ENCODE results near the gene ZNF83.
"Not testable (repeated sequence)": the region's sequence is repeated elsewhere in the genome, so short reads cannot be mapped to it uniquely, and the experiment has no call there.

Gene ZNF83

DNA sequence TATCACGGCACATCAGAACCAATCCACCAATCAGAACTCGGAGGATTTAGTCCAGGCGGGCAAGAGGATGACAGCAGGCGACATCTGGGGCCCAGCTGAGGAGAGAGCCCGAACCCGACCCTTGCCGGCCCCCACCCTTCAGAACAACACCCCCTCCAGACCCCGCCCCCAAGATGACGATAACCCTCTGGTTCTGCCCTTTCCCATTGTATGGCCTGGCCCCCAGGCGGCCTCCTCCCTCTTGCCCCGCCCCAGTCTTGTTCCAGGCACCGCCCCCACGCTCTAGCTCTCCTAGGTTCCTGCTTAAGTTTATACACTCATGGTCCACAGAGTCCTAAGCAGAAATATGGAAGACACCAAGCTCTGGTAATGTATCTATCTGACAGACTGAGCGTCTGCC is 2.8 kb upstream of the ZNF83 start:
- in situ Hi-C loops (cut with MboI; ENCODE audit: low sequenced_read_pairs), result no loop called here

GRCh38 chr19:52639996-52640395 is 1.8 kb upstream of the ZNF83 start:
- in situ Hi-C loops (cut with MboI; ENCODE audit: low sequenced_read_pairs), result no loop called here

DNA sequence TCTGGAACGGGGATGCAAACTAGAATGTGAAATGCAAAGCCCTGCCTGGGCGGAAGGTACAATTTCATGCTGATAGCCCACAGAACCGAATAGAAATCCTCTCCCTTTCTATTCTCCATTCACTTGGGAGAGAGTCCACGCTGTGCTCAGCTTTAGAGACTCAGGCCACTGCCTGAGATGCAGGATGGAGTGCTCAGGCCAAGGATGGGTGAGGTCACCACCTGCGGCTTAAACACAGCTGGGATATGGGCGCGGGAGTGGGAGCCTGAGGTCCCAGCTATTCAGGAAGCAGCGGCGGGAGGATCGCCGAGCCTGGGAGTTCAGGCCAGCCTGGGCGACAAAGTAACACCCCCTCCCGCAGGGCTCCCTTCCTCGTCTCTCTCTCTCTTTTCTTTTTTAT is 446 bp upstream of the ZNF83 start:
- in situ Hi-C loops (cut with MboI; ENCODE audit: low sequenced_read_pairs), result no loop called here

GRCh38 chr19:52635786-52636570 is 2.2 kb downstream of the ZNF83 start:
- in situ Hi-C loops (cut with MboI; ENCODE audit: low sequenced_read_pairs), result no loop called here

- in situ Hi-C loops (cut with MboI; ENCODE audit: low sequenced_read_pairs), result not testable (repeated sequence)
Measured at GRCh38 chr19:52627441-52627840, 10.7 kb downstream of the ZNF83 start.

DNA sequence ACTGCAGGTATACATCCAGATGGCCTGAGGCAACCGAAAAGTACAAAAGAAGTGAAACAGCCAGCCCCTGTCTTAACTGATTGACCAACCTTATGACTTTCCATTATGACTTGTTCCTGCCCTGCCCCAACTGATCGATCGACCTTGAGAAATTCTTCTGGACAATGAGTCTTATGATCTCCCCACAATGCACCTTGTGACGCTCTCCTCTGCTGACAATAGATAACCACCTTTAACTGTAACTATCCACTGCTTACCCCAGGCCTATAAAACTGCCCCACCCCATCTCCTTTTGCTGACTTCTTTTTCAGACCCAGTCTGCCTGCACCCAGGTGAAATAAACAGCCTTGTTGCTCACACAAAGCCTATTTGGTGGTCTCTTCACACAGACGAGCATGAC is 11.2 kb downstream of the ZNF83 start:
- in situ Hi-C loops (cut with MboI; ENCODE audit: low sequenced_read_pairs), result no loop called here

GRCh38 chr19:52622261-52622660 is 15.9 kb downstream of the ZNF83 start:
- in situ Hi-C loops (cut with MboI; ENCODE audit: low sequenced_read_pairs), result no loop called here

DNA sequence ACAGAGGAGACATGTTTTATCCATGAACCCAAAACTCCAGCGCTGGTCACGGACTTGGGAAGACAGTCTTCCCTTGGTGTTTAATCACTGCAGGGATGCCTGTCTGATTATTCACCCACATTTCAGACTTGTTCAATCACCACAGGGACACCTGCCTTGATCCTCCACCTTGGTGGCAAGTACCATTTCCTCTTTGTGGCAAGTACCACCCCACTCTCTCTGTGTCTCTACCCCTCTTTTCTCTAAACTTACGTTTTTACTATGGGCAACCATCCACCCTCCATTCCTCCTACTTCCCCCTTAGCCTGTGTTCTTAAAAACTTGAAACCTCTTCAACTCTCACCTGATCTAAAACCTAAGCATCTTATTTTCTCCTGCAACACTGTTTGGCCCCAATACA is 16.8 kb downstream of the ZNF83 start:
- in situ Hi-C loops (cut with MboI; ENCODE audit: low sequenced_read_pairs), result no loop called here

- in situ Hi-C loops (cut with MboI; ENCODE audit: low sequenced_read_pairs), result no loop called here
Measured at GRCh38 chr19:52613299-52613906, 24.8 kb downstream of the ZNF83 start.

GRCh38 chr19:52603558-52604207 is 34.5 kb downstream of the ZNF83 start:
- in situ Hi-C loops (cut with MboI; ENCODE audit: low sequenced_read_pairs), result no loop called here

- in situ Hi-C loops (cut with MboI; ENCODE audit: low sequenced_read_pairs), result no loop called here
Measured at GRCh38 chr19:52602941-52603340, 35.2 kb downstream of the ZNF83 start.

GRCh38 chr19:52601974-52602366 is 36.2 kb downstream of the ZNF83 start:
- in situ Hi-C loops (cut with MboI; ENCODE audit: low sequenced_read_pairs), result not testable (repeated sequence)

DNA sequence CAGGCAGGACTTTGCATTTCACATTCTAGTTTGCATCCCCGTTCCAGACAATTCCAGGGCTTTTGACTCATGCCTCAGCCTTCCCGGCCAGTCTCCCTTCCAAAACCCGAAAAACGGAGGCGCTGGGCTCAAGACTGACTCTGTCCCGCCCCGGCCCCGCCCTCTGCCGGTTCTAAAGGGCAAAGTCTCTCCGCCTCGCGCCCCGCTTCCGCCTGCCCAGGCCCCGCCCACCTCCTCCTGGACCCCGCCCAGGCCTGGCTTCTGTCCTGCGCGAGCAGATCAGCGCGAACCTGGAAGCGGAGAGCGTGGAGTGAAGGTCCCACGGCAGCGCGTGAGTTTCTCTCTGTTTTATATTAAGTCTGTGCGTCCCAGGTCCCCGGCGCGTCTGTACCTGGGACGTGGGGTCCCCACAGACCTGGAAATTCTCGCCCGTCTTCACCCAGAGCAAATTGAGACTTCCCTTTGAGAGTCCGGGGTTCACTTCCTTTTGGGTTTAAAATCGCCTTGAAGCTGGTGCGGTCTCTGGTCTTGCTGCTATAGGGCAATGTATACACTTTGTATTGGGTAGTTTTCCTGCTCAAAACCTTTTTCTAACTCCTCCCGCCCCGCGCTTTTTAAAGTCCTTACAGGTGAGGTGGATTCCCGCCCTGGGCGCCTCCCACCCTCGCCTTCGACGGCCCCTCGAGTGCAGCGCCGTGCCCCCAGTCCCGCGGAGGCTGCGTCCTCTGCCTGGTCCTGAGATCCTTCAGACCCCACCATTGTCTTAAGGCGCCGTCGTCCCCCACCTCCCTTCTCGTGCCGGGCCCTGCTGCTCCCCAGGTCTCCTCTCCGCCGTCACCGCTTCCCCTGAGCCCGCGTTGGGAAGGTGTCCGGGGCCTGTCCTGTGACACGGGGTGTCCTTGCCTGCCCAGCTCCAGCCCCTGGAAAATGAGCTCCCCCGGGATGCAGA is 36.9 kb downstream of the ZNF83 start:
- in situ Hi-C loops (cut with MboI; ENCODE audit: low sequenced_read_pairs), result no loop called here

GRCh38 chr19:52600639-52601024 is 37.5 kb downstream of the ZNF83 start:
- in situ Hi-C loops (cut with MboI; ENCODE audit: low sequenced_read_pairs), result no loop called here

DNA sequence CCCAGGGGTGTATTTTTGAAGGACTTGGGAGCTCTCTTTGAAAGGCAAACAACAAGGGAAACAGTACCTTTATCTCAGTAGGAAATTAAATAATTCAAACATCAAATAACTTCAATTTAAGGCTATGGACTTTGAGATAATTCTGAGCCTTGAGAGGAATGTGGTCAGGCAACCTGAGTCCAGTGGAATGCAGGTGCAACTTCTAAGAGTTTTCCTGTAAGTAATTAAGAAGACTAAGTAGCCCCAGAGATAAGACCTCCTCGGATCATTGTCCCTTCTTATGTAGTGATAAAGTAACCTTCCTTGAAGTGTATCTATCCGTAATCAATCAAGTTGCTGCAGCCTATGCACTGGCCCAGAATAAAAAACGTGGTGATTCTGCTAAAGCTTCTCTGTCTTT is 38.9 kb downstream of the ZNF83 start:
- in situ Hi-C loops (cut with MboI; ENCODE audit: low sequenced_read_pairs), result no loop called here

GRCh38 chr19:52593441-52593840 is 44.7 kb downstream of the ZNF83 start:
- in situ Hi-C loops (cut with MboI; ENCODE audit: low sequenced_read_pairs), result not testable (repeated sequence)

DNA sequence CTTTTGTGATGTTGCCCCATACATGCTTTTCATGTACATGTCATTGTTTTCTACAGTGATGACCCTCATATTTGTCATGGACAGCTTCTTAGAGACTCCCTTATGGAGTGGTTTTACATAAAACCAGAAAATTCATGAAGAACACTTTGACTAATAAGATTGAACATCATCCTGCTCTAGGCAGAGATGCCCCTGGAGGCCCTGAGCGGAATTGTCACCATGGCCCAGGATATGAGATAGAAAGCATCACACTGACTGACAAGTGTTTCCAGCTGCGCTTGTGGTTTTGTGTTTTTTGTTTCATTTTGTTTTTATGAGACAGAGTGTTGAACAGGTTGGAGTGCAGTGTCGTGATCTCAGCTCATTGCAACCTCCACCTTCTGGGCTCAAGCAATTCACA is 45.9 kb downstream of the ZNF83 start:
- in situ Hi-C loops (cut with MboI; ENCODE audit: low sequenced_read_pairs), result no loop called here

DNA sequence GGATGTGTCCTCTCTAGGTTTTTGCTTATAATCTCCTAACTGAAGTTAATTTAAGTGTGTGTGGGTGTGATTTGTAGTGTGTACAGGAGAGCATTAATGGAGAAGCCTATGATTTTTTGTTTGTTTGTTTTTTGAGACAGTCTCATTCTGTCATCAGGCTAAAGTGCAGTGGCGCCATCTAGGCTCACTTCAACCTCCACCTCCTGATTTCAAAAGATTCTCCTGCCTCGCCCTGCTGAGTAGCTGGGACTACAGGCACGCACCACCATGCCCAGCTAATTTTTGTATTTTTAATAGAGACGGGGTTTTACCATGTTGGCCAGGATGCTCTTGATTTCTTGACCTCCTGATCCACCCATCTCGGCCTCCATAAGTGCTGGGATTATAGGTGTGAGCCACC is 47.4 kb downstream of the ZNF83 start:
- in situ Hi-C loops (cut with MboI; ENCODE audit: low sequenced_read_pairs), result no loop called here

- in situ Hi-C loops (cut with MboI; ENCODE audit: low sequenced_read_pairs), result no loop called here
Measured at GRCh38 chr19:52585604-52586003, 52.6 kb downstream of the ZNF83 start.

- in situ Hi-C loops (cut with MboI; ENCODE audit: low sequenced_read_pairs), result no loop called here
Measured at GRCh38 chr19:52584736-52585440, 53.3 kb downstream of the ZNF83 start.

All from HL-60/S4 treated with phorbol 12-myristate 13-acetate at 8.2 ng/mL for 4 days and 3 days (cell line).